ENCODE data around the gene MED13L. TPM values are rescaled to one million over a fixed set of nuclear protein-coding genes. Genes with fewer than 3 reads are reported as not detected.

MED13L gene
- total RNA-seq, 3 donors from 2014 or later, result 248 to 387 (median 279) TPM

GRCh38 chr12:116295327-116296263 is 18.1 kb upstream of the MED13L start:
- Histone ChIP-seq H3K27me3 (no peaks in the 10 kb centered on the region), H3K27ac (no peak overlapping the region), H3K4me1 (no peaks in the 10 kb centered on the region), H3K36me3 (no peaks in the 10 kb centered on the region), H3K9me3 (no peaks in the 10 kb centered on the region), H3K4me3 (no peak overlapping the region)
- DNase-seq (ENCODE audit: low spot score in 2 of 2), result no peak
- TF ChIP-seq, protein P1, sequence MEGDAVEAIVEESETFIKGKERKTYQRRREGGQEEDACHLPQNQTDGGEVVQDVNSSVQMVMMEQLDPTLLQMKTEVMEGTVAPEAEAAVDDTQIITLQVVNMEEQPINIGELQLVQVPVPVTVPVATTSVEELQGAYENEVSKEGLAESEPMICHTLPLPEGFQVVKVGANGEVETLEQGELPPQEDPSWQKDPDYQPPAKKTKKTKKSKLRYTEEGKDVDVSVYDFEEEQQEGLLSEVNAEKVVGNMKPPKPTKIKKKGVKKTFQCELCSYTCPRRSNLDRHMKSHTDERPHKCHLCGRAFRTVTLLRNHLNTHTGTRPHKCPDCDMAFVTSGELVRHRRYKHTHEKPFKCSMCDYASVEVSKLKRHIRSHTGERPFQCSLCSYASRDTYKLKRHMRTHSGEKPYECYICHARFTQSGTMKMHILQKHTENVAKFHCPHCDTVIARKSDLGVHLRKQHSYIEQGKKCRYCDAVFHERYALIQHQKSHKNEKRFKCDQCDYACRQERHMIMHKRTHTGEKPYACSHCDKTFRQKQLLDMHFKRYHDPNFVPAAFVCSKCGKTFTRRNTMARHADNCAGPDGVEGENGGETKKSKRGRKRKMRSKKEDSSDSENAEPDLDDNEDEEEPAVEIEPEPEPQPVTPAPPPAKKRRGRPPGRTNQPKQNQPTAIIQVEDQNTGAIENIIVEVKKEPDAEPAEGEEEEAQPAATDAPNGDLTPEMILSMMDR (IDR thresholded peaks at IDR 0.05), result no peak
- no peak for TF ChIP-seq POLR2A (IDR thresholded peaks at IDR 0.05)
- TF ChIP-seq POLR2AphosphoS5 (IDR thresholded peaks at IDR 0.05), result no peak
- intact Hi-C loops (cut with DNase I; ENCODE audit: low total_unique reads), result no loop called here

GRCh38 chr12:116294454-116295165 is 17.1 kb upstream of the MED13L start:
- intact Hi-C loops (cut with DNase I; ENCODE audit: low total_unique reads), result no loop called here
- TF ChIP-seq POLR2A (IDR thresholded peaks at IDR 0.05), result no peak
- TF ChIP-seq POLR2AphosphoS5 (IDR thresholded peaks at IDR 0.05), result no peak
- TF ChIP-seq, protein P1 (IDR thresholded peaks at IDR 0.05), result no peak
- no peak overlapping the region for H3K4me3 ChIP-seq
- H3K27me3 ChIP-seq, result no peaks in the 10 kb centered on the region
- H3K36me3 ChIP-seq, result no peaks in the 10 kb centered on the region
- H3K27ac ChIP-seq, result peak overlapping the region; percentile 50 to 58
- H3K9me3 ChIP-seq, result no peaks in the 10 kb centered on the region
- DNase-seq (ENCODE audit: low spot score in 2 of 2), result no peak
- no peaks in the 10 kb centered on the region for H3K4me1 ChIP-seq

DNA sequence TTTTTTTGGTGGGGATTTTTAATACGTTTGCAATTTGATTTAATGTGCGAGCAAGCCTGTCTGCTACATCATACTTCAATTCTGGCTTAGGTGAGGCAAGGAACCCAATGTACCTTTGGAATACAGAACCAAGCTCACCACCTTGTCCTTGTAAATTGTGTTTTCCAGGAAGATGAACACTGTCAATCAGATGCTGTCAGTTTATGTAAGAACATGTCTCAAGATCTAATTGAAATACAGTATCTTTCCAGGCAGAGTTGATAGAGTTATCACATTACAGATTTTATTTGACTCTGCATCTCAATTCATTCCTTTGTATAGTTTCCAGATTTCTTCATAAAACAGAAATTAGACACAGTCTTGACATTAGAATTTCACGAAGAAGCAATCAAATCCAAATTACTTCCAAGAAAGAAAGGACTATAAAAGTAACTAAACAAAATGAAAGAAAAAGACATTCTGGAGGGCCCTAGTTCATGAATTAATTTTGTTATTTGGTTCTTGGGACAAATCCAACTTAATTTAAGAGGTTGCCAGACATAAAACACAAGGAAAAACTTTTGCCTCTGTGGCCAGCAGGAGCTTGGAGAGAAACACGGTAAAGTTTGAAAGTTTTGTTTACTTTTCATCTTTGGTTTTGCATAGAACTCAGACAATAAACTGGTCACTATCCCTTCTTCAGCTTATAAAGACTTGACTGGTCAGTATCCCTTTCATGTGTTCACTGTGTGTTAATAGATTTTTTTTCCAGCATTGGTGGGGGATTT is 16.4 kb upstream of the MED13L start:
- no peak for DNase-seq (ENCODE audit: low spot score in 2 of 2)
- intact Hi-C loops (cut with DNase I; ENCODE audit: low total_unique reads), result no loop called here
- H3K27ac ChIP-seq, result peak overlapping the region; percentile 50 to 58
- no peaks in the 10 kb centered on the region for H3K27me3 ChIP-seq
- no peaks in the 10 kb centered on the region for H3K36me3 ChIP-seq
- H3K4me3 ChIP-seq, result no peak overlapping the region
- no peak for TF ChIP-seq POLR2A (IDR thresholded peaks at IDR 0.05)
- TF ChIP-seq, protein P1 (IDR thresholded peaks at IDR 0.05), result no peak
- no peak for TF ChIP-seq POLR2AphosphoS5 (IDR thresholded peaks at IDR 0.05)
- H3K4me1 ChIP-seq, result no peaks in the 10 kb centered on the region
- no peaks in the 10 kb centered on the region for H3K9me3 ChIP-seq

DNA sequence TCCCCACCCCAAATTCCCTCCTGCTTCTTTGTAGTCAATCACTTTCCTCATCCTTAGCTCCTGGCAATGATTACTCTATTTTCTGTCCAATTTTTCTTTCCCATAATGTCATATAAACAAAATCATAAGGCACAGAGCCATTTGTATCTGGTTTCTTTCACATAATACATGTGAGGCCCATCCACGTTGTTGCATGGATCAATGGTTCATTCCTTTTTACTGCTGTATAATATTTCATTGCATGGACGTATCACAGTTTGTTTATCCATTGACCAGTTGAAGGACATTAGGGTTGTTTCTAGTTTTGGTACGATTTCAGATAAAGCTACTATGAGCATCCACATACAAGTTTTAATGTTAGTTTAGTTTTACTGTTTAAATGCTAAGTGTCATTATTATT is 13.7 kb upstream of the MED13L start:
- intact Hi-C loops (cut with DNase I; ENCODE audit: low total_unique reads), result no loop called here
- no peaks in the 10 kb centered on the region for H3K36me3 ChIP-seq
- no peak overlapping the region for H3K4me3 ChIP-seq
- no peaks in the 10 kb centered on the region for H3K9me3 ChIP-seq
- TF ChIP-seq POLR2A (IDR thresholded peaks at IDR 0.05), result no peak
- TF ChIP-seq, protein P1 (IDR thresholded peaks at IDR 0.05), result no peak
- TF ChIP-seq POLR2AphosphoS5 (IDR thresholded peaks at IDR 0.05), result no peak
- no peak overlapping the region for H3K27ac ChIP-seq
- DNase-seq (ENCODE audit: low spot score in 2 of 2), result no peak
- no peaks in the 10 kb centered on the region for H3K27me3 ChIP-seq
- H3K4me1 ChIP-seq, result no peaks in the 10 kb centered on the region

Data from breast epithelium (tissue), 4 donors.